Trophoblast cell (in vitro differentiated cells and primary cell): ENCODE results near the gene TP73.

Experiments used
- DNase-seq, 2 donors: peaks; one replicate each; pipeline ENCODE4 v3.0.0-alpha.2; 2016
- H2AFZ ChIP-seq: 2 replicates; pipeline ENCODE4 v1.6.1; 2013; ENCODE audit warnings: low read length, moderate library complexity, mild to moderate bottlenecking; ENCODE audit not compliant: insufficient read depth, poor library complexity
- H2AK5ac ChIP-seq: 2 replicates; pipeline ENCODE4 v1.6.1; 2013; ENCODE audit warnings: mild to moderate bottlenecking, low read length
- H2BK120ac ChIP-seq: 2 replicates; pipeline ENCODE4 v1.6.1; 2013; ENCODE audit warnings: low read length, mild to moderate bottlenecking, moderate library complexity; ENCODE audit not compliant: insufficient read depth, poor library complexity
- H2BK12ac ChIP-seq: 2 replicates; pipeline ENCODE4 v1.6.1; 2013; ENCODE audit warnings: mild to moderate bottlenecking, low read length, moderate library complexity
- H2BK5ac ChIP-seq: 2 replicates; pipeline ENCODE4 v1.6.1; 2013; ENCODE audit warnings: low read length, low read depth, moderate library complexity, mild to moderate bottlenecking; ENCODE audit not compliant: poor library complexity
- H3K14ac ChIP-seq: 2 replicates; pipeline ENCODE4 v1.6.1; 2013; ENCODE audit warnings: mild to moderate bottlenecking, low read length
- H3K18ac ChIP-seq: 2 replicates; pipeline ENCODE4 v1.6.1; 2013; ENCODE audit warnings: mild to moderate bottlenecking, low read length
- H3K23ac ChIP-seq: 2 replicates; pipeline ENCODE4 v1.6.1; 2013; ENCODE audit warnings: low read length
- H3K27ac ChIP-seq: 2 replicates; pipeline ENCODE4 v1.5.1; 2013; ENCODE audit warnings: low read depth, mild to moderate bottlenecking, inconsistent platforms, low read length, moderate library complexity
- H3K27me3 ChIP-seq: 2 replicates; pipeline ENCODE4 v1.6.1; 2013; ENCODE audit warnings: inconsistent platforms, mild to moderate bottlenecking, low read length, moderate library complexity; ENCODE audit not compliant: insufficient read depth
- H3K36me3 ChIP-seq, 2 experiments: 1 replicate in 1 of 2; 2 replicates in 1 of 2; pipeline ENCODE4 v1.6.1; 2013; ENCODE audit warnings: low read length in 2 of 2, mild to moderate bottlenecking in 2 of 2, moderate library complexity in 1 of 2; ENCODE audit not compliant: insufficient read depth in 2 of 2, control insufficient read depth in 1 of 2
- H3K4ac ChIP-seq: 2 replicates; pipeline ENCODE4 v1.6.1; 2013; ENCODE audit warnings: low read depth, mild to moderate bottlenecking, low read length, moderate library complexity
- H3K4me1 ChIP-seq, 2 experiments: 1 replicate in 1 of 2; 2 replicates in 1 of 2; pipeline ENCODE4 v1.6.1; 2013; ENCODE audit warnings: low read length in 2 of 2, mild to moderate bottlenecking in 2 of 2, moderate library complexity in 1 of 2; ENCODE audit not compliant: insufficient read depth in 2 of 2, control insufficient read depth in 1 of 2
- H3K4me2 ChIP-seq: 2 replicates; pipeline ENCODE4 v1.6.1; 2013; ENCODE audit warnings: inconsistent platforms, mild to moderate bottlenecking, low read length, moderate library complexity
- H3K4me3 ChIP-seq: 2 replicates; pipeline ENCODE4 v1.5.1; 2013; ENCODE audit warnings: mild to moderate bottlenecking, low read depth, low read length, inconsistent platforms
- H3K79me1 ChIP-seq: one replicate; pipeline ENCODE4 v1.6.1; 2013; ENCODE audit warnings: low read length
- H3K79me2 ChIP-seq: 2 replicates; pipeline ENCODE4 v1.6.1; 2013; ENCODE audit warnings: low read length, mild to moderate bottlenecking; ENCODE audit not compliant: control insufficient read depth, insufficient read depth, poor library complexity
- H3K9ac ChIP-seq: 2 replicates; pipeline ENCODE4 v1.6.1; 2013; ENCODE audit warnings: mild to moderate bottlenecking, low read length
- H3K9me3 ChIP-seq: 2 replicates; pipeline ENCODE4 v1.6.1; 2013; ENCODE audit warnings: low read depth, mild to moderate bottlenecking, control low read depth, inconsistent platforms, low read length; ENCODE audit not compliant: insufficient read depth
- H4K12ac ChIP-seq: 2 replicates; pipeline ENCODE4 v1.6.1; 2013; ENCODE audit warnings: low read depth, mild to moderate bottlenecking, low read length, moderate library complexity
- H4K8ac ChIP-seq: 2 replicates; pipeline ENCODE4 v1.6.1; 2013; ENCODE audit warnings: low read depth, mild to moderate bottlenecking, low read length, moderate library complexity
- H4K91ac ChIP-seq: one replicate; pipeline ENCODE4 v1.6.1; 2013; ENCODE audit warnings: low read depth, mild to moderate bottlenecking, low read length, moderate library complexity
- WGBS: extraction: QIAGEN DNeasy Blood & Tissue Kit; methylation state at CpG from one replicate; pipeline ENCODE4 v1.1.7; 2013; ENCODE audit warnings: missing lambda C conversion rate; ENCODE audit not compliant: insufficient read length, insufficient coverage; ENCODE audit errors: extremely low coverage; 5-methylcytosine and 5-hydroxymethylcytosine counted together

Gene TP73

DNA sequence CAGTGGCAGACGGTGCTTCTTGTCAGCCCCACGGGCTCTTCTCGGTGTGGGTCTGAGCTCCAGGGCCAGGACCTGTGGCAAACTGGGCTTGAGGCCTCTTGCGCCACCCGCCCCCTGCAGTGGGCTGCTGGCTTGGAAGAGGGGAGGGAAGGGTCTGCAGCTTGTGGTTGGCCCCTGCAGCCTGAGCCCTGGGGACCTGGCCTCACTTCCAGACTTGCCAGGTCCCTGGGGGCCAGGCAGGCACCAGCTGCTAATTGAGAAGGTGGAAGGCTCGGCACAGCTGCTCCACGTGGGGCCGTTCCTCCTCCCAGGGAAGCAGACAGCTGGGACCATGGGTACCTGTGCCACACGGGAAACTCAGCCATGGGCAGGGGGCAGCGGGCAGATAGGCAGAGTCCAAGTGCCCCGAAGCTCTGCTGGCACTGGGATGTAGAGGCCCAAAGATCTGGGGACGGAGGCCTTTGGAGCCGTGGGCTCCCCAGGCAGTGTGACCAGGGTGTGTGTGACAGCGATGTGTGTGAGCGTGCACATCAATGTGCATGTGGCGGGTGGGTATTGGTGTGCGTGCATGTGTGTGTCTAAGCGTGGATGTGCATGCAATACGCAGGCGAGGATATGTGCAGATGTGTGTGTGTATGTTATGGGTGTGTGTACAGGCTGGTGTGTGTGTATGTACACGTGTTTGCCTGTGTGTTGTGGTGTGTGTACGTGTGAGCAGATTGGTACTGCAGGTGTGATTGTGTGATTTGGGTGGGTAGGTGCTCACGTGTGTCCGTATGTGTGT, 39.3 kb downstream of the TP73 start:
- Histone ChIP-seq H3K4me3 (peak overlapping the region; percentile 34), H2BK120ac (no peak overlapping the region), H3K9me3 (peaks cover 11% of the 10 kb centered on the region), H3K36me3 (no peaks in the 10 kb centered on the region), H3K9ac (no peak overlapping the region), H4K91ac (no peak overlapping the region), H3K4me2 (no peak overlapping the region), H3K79me2 (no peaks in the 10 kb centered on the region), H4K8ac (no peak overlapping the region), H2AK5ac (no peak overlapping the region), H3K27me3 (no peaks in the 10 kb centered on the region), H4K12ac (no peak overlapping the region), H3K23ac (peak overlapping the region; percentile 45), H3K27ac (no peak overlapping the region), H3K4ac (no peak overlapping the region), H3K14ac (no peak overlapping the region), H3K79me1 (no peaks in the 10 kb centered on the region), H2BK12ac (no peak overlapping the region), H3K4me1 (no peaks in the 10 kb centered on the region), H2BK5ac (no peak overlapping the region), H2AFZ (no peak overlapping the region), H3K18ac (no peak overlapping the region)
- no peak for DNase-seq
- no CpG with 5 or more reads among the region's 24 CpGs for WGBS

DNA sequence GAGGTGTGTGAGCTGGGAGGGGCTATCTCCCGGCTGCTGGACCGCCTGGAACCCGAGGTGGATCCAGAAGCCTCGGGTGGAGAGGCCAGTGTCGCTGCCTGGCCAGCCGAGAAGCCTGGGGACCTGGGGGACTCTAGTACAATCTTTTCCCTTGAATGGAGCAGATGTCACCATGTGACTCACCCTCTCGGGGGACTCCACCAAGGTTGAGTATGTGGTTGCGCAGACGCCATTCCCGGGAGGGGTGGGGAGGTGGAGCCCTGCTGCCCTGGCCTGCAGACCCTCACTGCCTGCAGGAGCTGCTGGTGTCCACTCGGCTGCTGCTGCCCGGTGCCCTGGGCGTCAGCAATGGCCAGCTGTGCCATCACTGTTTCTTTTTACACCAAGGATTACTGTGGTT, 40.3 kb downstream of the TP73 start:
- no peak overlapping the region for H3K27ac ChIP-seq
- peaks cover 11% of the 10 kb centered on the region for H3K9me3 ChIP-seq
- H3K79me2 ChIP-seq: no peaks in the 10 kb centered on the region
- H3K14ac ChIP-seq: no peak overlapping the region
- H3K18ac ChIP-seq: no peak overlapping the region
- no peak overlapping the region for H4K91ac ChIP-seq
- H4K8ac ChIP-seq: no peak overlapping the region
- no peak overlapping the region for H4K12ac ChIP-seq
- no peak overlapping the region for H2BK12ac ChIP-seq
- H2AFZ ChIP-seq: no peak overlapping the region
- H3K4me3 ChIP-seq: no peak overlapping the region
- no peak overlapping the region for H2AK5ac ChIP-seq
- no peaks in the 10 kb centered on the region for H3K4me1 ChIP-seq
- H2BK5ac ChIP-seq: no peak overlapping the region
- no peak overlapping the region for H3K4me2 ChIP-seq
- no peaks in the 10 kb centered on the region for H3K27me3 ChIP-seq
- H3K79me1 ChIP-seq: no peaks in the 10 kb centered on the region
- H3K23ac ChIP-seq: no peak overlapping the region
- H3K9ac ChIP-seq: no peak overlapping the region
- no CpG with 5 or more reads among the region's 13 CpGs for WGBS
- H2BK120ac ChIP-seq: no peak overlapping the region
- DNase-seq: no peak
- no peak overlapping the region for H3K4ac ChIP-seq
- H3K36me3 ChIP-seq: no peaks in the 10 kb centered on the region

DNA sequence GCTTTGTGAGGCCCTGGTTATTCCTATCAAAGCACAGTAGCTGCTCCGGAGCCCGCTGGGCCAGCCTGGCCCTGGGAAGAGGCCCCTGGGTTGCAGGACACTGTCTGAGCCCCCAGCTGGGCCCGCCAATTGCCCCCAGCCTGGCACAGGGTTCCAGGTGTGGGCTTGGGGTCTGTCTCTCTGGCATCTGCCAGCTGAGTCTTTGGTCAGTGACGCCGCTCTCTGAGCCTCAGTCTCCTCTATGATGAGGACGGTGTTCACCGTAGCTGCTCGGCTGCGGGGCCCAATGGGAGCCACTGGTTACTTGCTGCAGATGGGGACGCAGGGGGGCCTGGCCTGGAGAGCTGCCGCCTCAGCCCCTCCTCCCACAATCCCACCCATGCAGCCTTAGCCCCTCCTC, 41.0 kb downstream of the TP73 start:
- no peak overlapping the region for H3K4me2 ChIP-seq
- peaks cover 11% of the 10 kb centered on the region for H3K9me3 ChIP-seq
- no peak overlapping the region for H3K4ac ChIP-seq
- H2AFZ ChIP-seq: no peak overlapping the region
- no peak for DNase-seq
- H2BK5ac ChIP-seq: no peak overlapping the region
- no peaks in the 10 kb centered on the region for H3K4me1 ChIP-seq
- no peak overlapping the region for H3K27ac ChIP-seq
- no peak overlapping the region for H4K91ac ChIP-seq
- H2AK5ac ChIP-seq: no peak overlapping the region
- no peaks in the 10 kb centered on the region for H3K36me3 ChIP-seq
- H2BK120ac ChIP-seq: no peak overlapping the region
- no CpG with 5 or more reads among the region's 11 CpGs for WGBS
- H3K23ac ChIP-seq: no peak overlapping the region
- no peak overlapping the region for H3K18ac ChIP-seq
- no peak overlapping the region for H4K12ac ChIP-seq
- H4K8ac ChIP-seq: no peak overlapping the region
- H3K9ac ChIP-seq: no peak overlapping the region
- H3K14ac ChIP-seq: no peak overlapping the region
- no peak overlapping the region for H3K4me3 ChIP-seq
- H3K27me3 ChIP-seq: no peaks in the 10 kb centered on the region
- H3K79me2 ChIP-seq: no peaks in the 10 kb centered on the region
- H3K79me1 ChIP-seq: no peaks in the 10 kb centered on the region
- no peak overlapping the region for H2BK12ac ChIP-seq

DNA sequence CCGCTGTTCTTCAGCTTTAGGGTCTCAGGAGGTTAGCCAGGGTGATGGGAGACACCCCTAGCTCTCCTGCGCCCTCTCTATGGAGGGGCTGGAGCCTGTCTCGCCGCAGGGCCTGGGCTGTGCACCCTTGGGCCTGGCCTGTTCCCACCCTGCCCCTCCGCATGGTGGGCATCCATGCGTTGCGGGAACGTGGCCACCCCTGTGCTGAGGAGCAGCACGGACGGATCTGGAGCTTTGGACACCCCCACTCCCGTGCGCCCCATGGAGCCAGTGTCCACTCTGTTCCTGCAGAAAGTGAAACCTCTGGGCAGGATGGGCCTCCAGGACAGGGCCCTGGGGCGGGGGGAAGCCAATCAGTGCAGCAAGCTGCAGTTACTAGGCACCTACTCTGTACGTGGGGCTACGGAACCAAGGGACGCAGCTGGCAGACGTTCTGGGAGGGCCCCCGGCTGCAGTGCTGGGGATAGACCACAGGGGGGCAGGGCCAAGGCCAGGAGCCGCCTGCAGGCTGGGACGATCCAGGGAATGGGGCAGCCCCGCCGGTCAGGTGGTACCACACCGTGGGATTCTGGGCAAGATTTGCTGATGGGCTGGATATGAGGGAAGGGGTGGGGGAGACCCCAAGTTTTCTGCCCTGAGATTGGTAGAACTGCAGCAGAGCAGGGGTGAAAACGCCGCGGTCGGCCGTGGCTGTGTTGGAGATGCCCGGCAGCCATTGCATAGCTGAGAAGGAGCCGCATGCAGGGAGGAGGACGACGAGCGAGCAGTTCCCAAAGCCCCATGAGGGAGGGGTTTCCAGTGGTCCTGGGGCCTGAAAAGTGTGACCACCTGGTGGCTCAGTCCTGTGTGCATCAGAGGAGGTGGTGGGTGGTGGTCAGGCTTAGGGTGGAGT, 43.3 kb downstream of the TP73 start:
- peak; percentile 40 to 66 for DNase-seq
- Histone ChIP-seq H3K18ac (no peak overlapping the region), H3K4me2 (no peak overlapping the region), H3K23ac (no peak overlapping the region), H3K4me3 (no peak overlapping the region), H3K9ac (no peak overlapping the region), H2AFZ (no peak overlapping the region), H2BK120ac (no peak overlapping the region), H4K12ac (no peak overlapping the region), H3K79me2 (no peaks in the 10 kb centered on the region), H3K9me3 (peaks cover 11% of the 10 kb centered on the region), H2BK12ac (no peak overlapping the region), H3K79me1 (no peaks in the 10 kb centered on the region), H3K14ac (no peak overlapping the region), H2AK5ac (no peak overlapping the region), H2BK5ac (no peak overlapping the region), H3K27me3 (no peaks in the 10 kb centered on the region), H3K27ac (no peak overlapping the region), H4K91ac (no peak overlapping the region), H3K36me3 (no peaks in the 10 kb centered on the region), H3K4me1 (no peaks in the 10 kb centered on the region), H3K4ac (no peak overlapping the region), H4K8ac (no peak overlapping the region)
- no CpG with 5 or more reads among the region's 33 CpGs for WGBS
